Tibial artery (tissue), 4 donors: ENCODE measurements around the gene PMIS2.
A peak's percentile ranks its signal among the peaks of the same experiment; 100 is the strongest.

ENCODE experiments used
- DNase-seq, 2 donors: peaks; one replicate each; pipeline ENCODE4 v3.0.0-alpha.2; 2019
- H3K27ac ChIP-seq, 2 donors: fragments of 200-600 bp; sonication (generic) in 1 of 2; 1 replicate in 1 of 2; 2 replicates in 1 of 2; pipeline ENCODE4 v1.5.1; 2018 to 2019; ENCODE audit warnings: mild to moderate bottlenecking in 1 of 2
- H3K27me3 ChIP-seq, 2 donors: fragments of 200-600 bp; sonication (generic) in 1 of 2; one replicate each; pipeline versions ENCODE4 v1.5.1 to v1.6.0; 2016 to 2019
- H3K36me3 ChIP-seq, 3 donors: fragments of 200-600 bp; sonication (generic) in 2 of 3; one replicate each; pipeline ENCODE4 v1.5.1; 2016 to 2019; ENCODE audit warnings: mild to moderate bottlenecking in 2 of 3
- H3K4me1 ChIP-seq, 4 donors: fragments of 200-600 bp; sonication (generic) in 2 of 4; 1 replicate in 3 of 4; 2 replicates in 1 of 4; pipeline ENCODE4 v1.5.1; 2016 to 2019
- H3K4me3 ChIP-seq, 2 donors: fragments of 200-600 bp; sonication (generic) in 1 of 2; 1 replicate in 1 of 2; 2 replicates in 1 of 2; pipeline ENCODE4 v1.5.1; 2018 to 2019; ENCODE audit warnings: mild to moderate bottlenecking in 2 of 2
- H3K9me3 ChIP-seq, 3 donors: fragments of 200-600 bp; sonication (generic) in 1 of 3; one replicate each; pipeline ENCODE4 v1.5.1; 2016 to 2019
- CTCF ChIP-seq, 2 experiments: fragments of 200-600 bp in 1 of 2; fragments of 450-650 bp in 1 of 2; IDR thresholded peaks; one replicate each; pipeline ENCODE4 v1.5.1; 2017 to 2019; ENCODE audit warnings: antibody characterized with exemption in 2 of 2, mild to moderate bottlenecking in 1 of 2, moderate library complexity in 1 of 2
- intact Hi-C: fragments of 100-400 bp; cut with DNase I; formaldehyde crosslinking; loops from one replicate; pipeline ENCODE4 v1.15.0; 2023; ENCODE audit warnings: low total_unique reads

The PMIS2 gene

GRCh38 chr19:35609851-35610353, 23.9 kb downstream of the PMIS2 start:
- Histone ChIP-seq H3K4me1 (peaks cover 0 to 16% (median 11%) of the 10 kb centered on the region in 4 donors), H3K27me3 (no peaks in the 10 kb centered on the region), H3K9me3 (no peaks in the 10 kb centered on the region), H3K27ac (no peak overlapping the region), H3K36me3 (peaks cover 0 to 5% (median 0%) of the 10 kb centered on the region in 3 donors), H3K4me3 (no peak overlapping the region)
- no peak for DNase-seq
- intact Hi-C loops = loop anchor here (5.0 kb wide), 1 partner anchor 63 kb away; the partner anchor contains the start of gene TMEM147
- no peak for TF ChIP-seq CTCF (IDR thresholded peaks at IDR 0.05)

- TF ChIP-seq CTCF (IDR thresholded peaks at IDR 0.05) = no peak
- intact Hi-C loops = loop anchor here (2.0 to 5.0 kb wide), 2 partner anchors 17 to 65 kb away; partner anchors contain the start of genes RBM42 and TMEM147
- H3K4me3 ChIP-seq = peak overlapping the region; percentile 68 to 93
- H3K36me3 ChIP-seq = peaks cover 0 to 28% (median 0%) of the 10 kb centered on the region in 3 donors
- no peaks in the 10 kb centered on the region for H3K9me3 ChIP-seq
- H3K27me3 ChIP-seq = no peaks in the 10 kb centered on the region
- peak overlapping the region; percentile 76 for H3K27ac ChIP-seq
- no peak for DNase-seq
- H3K4me1 ChIP-seq = peaks cover 0 to 16% (median 11%) of the 10 kb centered on the region in 4 donors
Observed at GRCh38 chr19:35612224-35612558, 26.2 kb downstream of the PMIS2 start.

- peaks cover 0 to 16% (median 11%) of the 10 kb centered on the region in 4 donors for H3K4me1 ChIP-seq
Observed at GRCh38 chr19:35612559-35613321, 26.8 kb downstream of the PMIS2 start, which contains the start of gene HAUS5. HAUS5 (plus strand) TSS chr19:35612735; CDS start chr19:35612795, 60 bp downstream.

GRCh38 chr19:35613574-35613973, 27.6 kb downstream of the PMIS2 start:
- no peak overlapping the region for H3K4me3 ChIP-seq
- intact Hi-C loops = loop anchor here (2.0 to 5.0 kb wide), 2 partner anchors 15 to 66 kb away; partner anchors contain the start of genes RBM42 and TMEM147
- H3K9me3 ChIP-seq = no peaks in the 10 kb centered on the region
- H3K27me3 ChIP-seq = no peaks in the 10 kb centered on the region
- DNase-seq = no peak
- H3K36me3 ChIP-seq = peaks cover 0 to 42% (median 0%) of the 10 kb centered on the region in 3 donors
- H3K27ac ChIP-seq = no peak overlapping the region
- TF ChIP-seq CTCF (IDR thresholded peaks at IDR 0.05) = no peak
- H3K4me1 ChIP-seq = peaks cover 0 to 16% (median 11%) of the 10 kb centered on the region in 4 donors

More at GRCh38 chr19:35612559-35613321, 26.8 kb downstream of the PMIS2 start, which contains the start of gene HAUS5:
- intact Hi-C loops = loop anchor here (2.0 to 5.0 kb wide), 2 partner anchors 16 to 65 kb away; partner anchors contain the start of genes RBM42 and TMEM147
- H3K4me3 ChIP-seq = peak within 1 kb of the TSS; percentile 68 to 93
- H3K27ac ChIP-seq = peak within 1 kb of the TSS; percentile 76
- peak; percentile 95 for DNase-seq
- no peaks in the 10 kb centered on the region for H3K27me3 ChIP-seq
- H3K9me3 ChIP-seq = no peaks in the 10 kb centered on the region
- H3K36me3 ChIP-seq = peaks cover 0 to 34% (median 0%) of the 10 kb centered on the region in 3 donors
- peak in 1 of 2 experiments; percentile 25 for TF ChIP-seq CTCF (IDR thresholded peaks at IDR 0.05)

GRCh38 chr19:35615036-35615435, 29.1 kb downstream of the PMIS2 start:
- H3K27me3 ChIP-seq = no peaks in the 10 kb centered on the region
- peaks cover 0 to 57% (median 4%) of the 10 kb centered on the region in 3 donors for H3K36me3 ChIP-seq
- H3K9me3 ChIP-seq = no peaks in the 10 kb centered on the region
- no peak for DNase-seq
- H3K27ac ChIP-seq = no peak overlapping the region
- no peak overlapping the region for H3K4me3 ChIP-seq
- intact Hi-C loops = no loop called here
- H3K4me1 ChIP-seq = peaks cover 0 to 16% (median 11%) of the 10 kb centered on the region in 4 donors
- TF ChIP-seq CTCF (IDR thresholded peaks at IDR 0.05) = no peak
